HG02973 (cell line): ENCODE data around the gene OVOL2.

Experiments used
- ATAC-seq: cut with Tn5 transposase; IDR thresholded peaks from one replicate; pipeline ENCODE4 v1.9.1; 2021; ENCODE audit warnings: moderate library complexity; ENCODE audit not compliant: unreplicated experiment

The OVOL2 gene

GRCh38 chr20:18018100-18018499 lies 39.6 kb downstream of the OVOL2 start:
- ATAC-seq, result no peak

- no peak for ATAC-seq
Measured at GRCh38 chr20:18016772-18017171, 40.9 kb downstream of the OVOL2 start.

- no peak for ATAC-seq
Measured at GRCh38 chr20:18014411-18014810, 43.3 kb downstream of the OVOL2 start.

GRCh38 chr20:18012901-18013300 lies 44.8 kb downstream of the OVOL2 start:
- no peak for ATAC-seq

GRCh38 chr20:18011951-18012645 lies 45.6 kb downstream of the OVOL2 start:
- ATAC-seq, result no peak

GRCh38 chr20:18011482-18011881 lies 46.2 kb downstream of the OVOL2 start:
- ATAC-seq, result no peak

- no peak for ATAC-seq
Measured at GRCh38 chr20:18009116-18009515, 48.6 kb downstream of the OVOL2 start.

- no peak for ATAC-seq
Measured at GRCh38 chr20:18007534-18008292, 50.0 kb downstream of the OVOL2 start.

GRCh38 chr20:18006684-18007083 lies 51.0 kb downstream of the OVOL2 start:
- no peak for ATAC-seq

GRCh38 chr20:18005990-18006364 lies 51.7 kb downstream of the OVOL2 start:
- ATAC-seq, result no peak

GRCh38 chr20:18005170-18005989 lies 52.3 kb downstream of the OVOL2 start:
- peak; percentile 88 for ATAC-seq

- no peak for ATAC-seq
Measured at GRCh38 chr20:18004384-18005031, 53.2 kb downstream of the OVOL2 start.

GRCh38 chr20:18003897-18004296 lies 53.8 kb downstream of the OVOL2 start:
- peak; percentile 35 for ATAC-seq

GRCh38 chr20:18001131-18001921 lies 56.4 kb downstream of the OVOL2 start:
- no peak for ATAC-seq

- no peak for ATAC-seq
Measured at GRCh38 chr20:17999566-17999965, 58.1 kb downstream of the OVOL2 start.

- no peak for ATAC-seq
Measured at GRCh38 chr20:17998446-17998845, 59.3 kb downstream of the OVOL2 start.

GRCh38 chr20:17995967-17996819 lies 61.5 kb downstream of the OVOL2 start:
- no peak for ATAC-seq

- no peak for ATAC-seq
Measured at GRCh38 chr20:17993546-17993945, 64.2 kb downstream of the OVOL2 start.

- ATAC-seq, result no peak
Measured at GRCh38 chr20:17992847-17993513, 64.7 kb downstream of the OVOL2 start.
